Prostate gland (tissue), 2 donors: ENCODE results near the gene CTPS1.

Source experiments
- POLR2A ChIP-seq: fragments of 450-650 bp; IDR thresholded peaks from one replicate; pipeline ENCODE4 v1.6.1; 2016; ENCODE audit warnings: antibody characterized with exemption, mild to moderate bottlenecking
- POLR2AphosphoS5 ChIP-seq: sonication (generic); formaldehyde crosslinking; IDR thresholded peaks from one replicate; pipeline ENCODE4 v1.6.1; 2017; ENCODE audit warnings: antibody characterized with exemption
- TF ChIP-seq, protein P1 (sequence below), 4 experiments: fragments of 200-600 bp in 2 of 4; fragments of 450-650 bp in 2 of 4; sonication (generic) in 2 of 4; IDR thresholded peaks; 1 replicate in 3 of 4; 2 replicates in 1 of 4; pipeline ENCODE4 v1.5.1; 2016 to 2019; ENCODE audit warnings: antibody characterized with exemption in 4 of 4, mild to moderate bottlenecking in 2 of 4, moderate library complexity in 2 of 4

DNA sequence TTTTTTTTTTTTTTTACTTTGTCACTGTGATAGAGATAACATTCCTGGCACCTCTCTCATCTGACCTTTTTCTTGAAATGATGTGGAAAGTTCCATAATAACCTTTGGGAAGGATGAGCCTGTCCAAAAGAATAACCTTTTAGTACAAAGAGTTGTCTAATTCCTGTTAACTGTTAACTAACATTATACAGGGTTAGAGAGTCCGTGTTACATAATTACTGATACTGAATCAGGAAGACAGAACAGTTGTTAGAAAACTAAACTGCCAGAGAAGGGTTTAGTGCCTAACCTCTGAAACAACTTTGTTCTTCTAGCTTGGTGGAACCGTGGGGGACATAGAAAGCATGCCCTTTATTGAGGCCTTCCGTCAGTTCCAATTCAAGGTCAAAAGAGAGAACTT is 8.8 kb downstream of the CTPS1 start:
- TF ChIP-seq POLR2A (no peak), POLR2AphosphoS5 (no peak)
- TF ChIP-seq, protein P1, sequence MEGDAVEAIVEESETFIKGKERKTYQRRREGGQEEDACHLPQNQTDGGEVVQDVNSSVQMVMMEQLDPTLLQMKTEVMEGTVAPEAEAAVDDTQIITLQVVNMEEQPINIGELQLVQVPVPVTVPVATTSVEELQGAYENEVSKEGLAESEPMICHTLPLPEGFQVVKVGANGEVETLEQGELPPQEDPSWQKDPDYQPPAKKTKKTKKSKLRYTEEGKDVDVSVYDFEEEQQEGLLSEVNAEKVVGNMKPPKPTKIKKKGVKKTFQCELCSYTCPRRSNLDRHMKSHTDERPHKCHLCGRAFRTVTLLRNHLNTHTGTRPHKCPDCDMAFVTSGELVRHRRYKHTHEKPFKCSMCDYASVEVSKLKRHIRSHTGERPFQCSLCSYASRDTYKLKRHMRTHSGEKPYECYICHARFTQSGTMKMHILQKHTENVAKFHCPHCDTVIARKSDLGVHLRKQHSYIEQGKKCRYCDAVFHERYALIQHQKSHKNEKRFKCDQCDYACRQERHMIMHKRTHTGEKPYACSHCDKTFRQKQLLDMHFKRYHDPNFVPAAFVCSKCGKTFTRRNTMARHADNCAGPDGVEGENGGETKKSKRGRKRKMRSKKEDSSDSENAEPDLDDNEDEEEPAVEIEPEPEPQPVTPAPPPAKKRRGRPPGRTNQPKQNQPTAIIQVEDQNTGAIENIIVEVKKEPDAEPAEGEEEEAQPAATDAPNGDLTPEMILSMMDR (IDR thresholded peaks at IDR 0.05), result no peak
